SK-N-SH treated with all-trans-retinoic acid at 6 μM for 48 hours (cell line): ENCODE measurements around the gene LPGAT1.

Experiments
- ARNTL ChIP-seq: fragments of 450-650 bp; formaldehyde crosslinking; IDR thresholded peaks from 2 replicates; pipeline ENCODE4 v1.5.0; 2020; ENCODE audit warnings: low read depth, mild to moderate bottlenecking, moderate library complexity, borderline replicate concordance
- BACH2 ChIP-seq: fragments of 250-450 bp; sonication (Bioruptor Pico); IDR thresholded peaks from 2 replicates; pipeline ENCODE4 v1.9.0; 2021; ENCODE audit warnings: mild to moderate bottlenecking, borderline replicate concordance
- GLIS3 ChIP-seq: fragments of 250-450 bp; sonication (Bioruptor Pico); IDR thresholded peaks from 2 replicates; pipeline ENCODE4 v1.5.0; 2020; ENCODE audit warnings: mild to moderate bottlenecking, moderate library complexity
- PATZ1 ChIP-seq: fragments of 250-450 bp; sonication (Bioruptor Pico); IDR thresholded peaks from 2 replicates; pipeline ENCODE4 v1.8.0; 2020; ENCODE audit warnings: mild to moderate bottlenecking, moderate library complexity, borderline replicate concordance
- RARB ChIP-seq: fragments of 250-450 bp; sonication (Bioruptor Pico); IDR thresholded peaks from 2 replicates; pipeline ENCODE4 v1.8.0; 2021; ENCODE audit warnings: mild to moderate bottlenecking, moderate library complexity
- TSHZ2 ChIP-seq: fragments of 250-450 bp; sonication (Bioruptor Pico); IDR thresholded peaks from 2 replicates; pipeline ENCODE4 v1.5.0; 2020; ENCODE audit warnings: mild to moderate bottlenecking, moderate library complexity
- ZC3H10 ChIP-seq: fragments of 250-450 bp; sonication (Bioruptor Pico); IDR thresholded peaks from 2 replicates; pipeline ENCODE4 v1.5.1; 2021; ENCODE audit warnings: mild to moderate bottlenecking, moderate library complexity
- ZFP3 ChIP-seq: fragments of 250-450 bp; sonication (Bioruptor Pico); IDR thresholded peaks from 2 replicates; pipeline ENCODE4 v1.5.0; 2020; ENCODE audit warnings: mild to moderate bottlenecking, moderate library complexity
- ZNF8 ChIP-seq: fragments of 450-650 bp; formaldehyde crosslinking; IDR thresholded peaks from 2 replicates; pipeline ENCODE4 v1.5.0; 2020; ENCODE audit warnings: mild to moderate bottlenecking, moderate library complexity

- TF ChIP-seq RARB (CRISPR knock-in tag) (no peak), ARNTL (no peak), ZFP3 (CRISPR knock-in tag) (no peak), ZC3H10 (CRISPR knock-in tag) (no peak), PATZ1 (CRISPR knock-in tag) (no peak), ZNF8 (no peak), TSHZ2 (no peak), GLIS3 (CRISPR knock-in tag) (no peak), BACH2 (CRISPR knock-in tag) (no peak)
Measured at GRCh38 chr1:211738691-211739301, 91.8 kb downstream of the LPGAT1 start.
